Stimulated activated CD4-positive, alpha-beta T cell treated with anti-CD3 and anti-CD28 coated beads, Interleukin-15, amount 100 ng/mL, for 24 hours (primary cell): ENCODE data around the gene TIMM21.

Experiments used
- DNase-seq: peaks from one replicate; pipeline ENCODE4 v3.0.0-alpha.2; 2020

Gene TIMM21

DNA sequence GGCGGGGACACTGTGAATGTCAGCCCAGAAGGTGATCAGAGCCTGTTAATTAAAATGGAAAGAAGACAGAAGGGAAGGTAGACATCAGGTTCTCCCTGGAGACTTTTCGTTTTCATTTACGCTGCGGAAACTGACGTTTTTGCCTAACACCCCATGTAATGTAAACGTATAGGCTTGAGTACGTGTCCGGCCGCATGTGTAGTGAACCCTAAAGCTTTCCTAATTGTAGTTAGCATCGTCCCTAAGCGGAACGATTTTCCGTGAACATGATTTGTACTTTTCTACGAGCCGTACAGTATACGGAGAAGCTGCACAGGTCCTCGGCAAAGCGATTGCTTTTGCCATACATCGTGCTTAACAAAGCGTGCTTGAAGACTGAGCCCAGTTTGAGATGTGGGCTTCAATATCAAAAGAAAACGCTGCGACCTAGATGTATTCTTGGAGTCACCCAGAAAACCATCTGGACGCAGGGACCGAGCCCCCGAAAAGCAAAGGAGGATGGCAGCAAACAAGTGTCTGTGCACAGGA is 284 bp downstream of the TIMM21 start:
- no peak for DNase-seq

- DNase-seq, result no peak
These were observed 1.6 kb downstream of the TIMM21 start for GRCh38 chr18:74149878-74150277.

GRCh38 chr18:74152270-74152669 is 3.9 kb downstream of the TIMM21 start:
- no peak for DNase-seq

DNA sequence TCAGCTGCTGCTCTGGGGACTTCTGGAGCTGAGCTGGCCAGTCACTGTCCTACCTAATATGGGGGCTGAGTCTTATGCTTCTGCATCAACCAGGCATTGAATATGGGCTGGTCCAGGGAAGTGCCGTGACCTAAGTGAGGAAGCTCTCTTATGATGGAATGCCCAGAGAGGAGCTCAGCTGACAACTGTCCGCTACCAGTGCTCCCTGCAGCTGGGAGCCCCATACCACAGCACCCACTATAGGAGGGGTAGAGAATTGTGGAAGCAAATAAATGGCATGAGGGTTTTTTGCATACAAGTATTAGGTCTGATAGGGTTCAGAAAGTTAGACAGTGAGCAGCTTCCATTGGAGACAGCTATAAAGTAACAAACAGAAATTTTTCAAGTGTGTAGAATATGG is 4.5 kb downstream of the TIMM21 start:
- no peak for DNase-seq

- no peak for DNase-seq
These were observed 5.1 kb downstream of the TIMM21 start for GRCh38 chr18:74153377-74153776.

DNA sequence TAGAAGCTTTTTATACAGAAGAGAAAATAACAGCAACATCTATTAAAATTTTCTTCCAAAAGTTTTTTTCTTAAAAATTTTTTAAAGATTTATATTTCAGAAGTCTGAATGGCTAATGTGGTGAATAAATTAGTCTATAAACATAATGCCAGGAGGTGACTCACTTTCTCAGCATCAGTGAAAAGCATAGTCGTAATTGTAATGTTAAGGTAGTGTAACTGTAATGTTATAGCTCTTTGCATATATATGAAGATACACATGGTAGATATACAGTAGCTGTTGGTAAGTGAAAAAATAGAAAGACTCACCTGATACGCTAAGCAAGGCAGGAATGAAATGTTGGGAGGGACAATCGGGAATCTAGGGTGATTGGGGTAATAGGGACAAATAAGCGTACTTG is 5.5 kb downstream of the TIMM21 start:
- no peak for DNase-seq

DNA sequence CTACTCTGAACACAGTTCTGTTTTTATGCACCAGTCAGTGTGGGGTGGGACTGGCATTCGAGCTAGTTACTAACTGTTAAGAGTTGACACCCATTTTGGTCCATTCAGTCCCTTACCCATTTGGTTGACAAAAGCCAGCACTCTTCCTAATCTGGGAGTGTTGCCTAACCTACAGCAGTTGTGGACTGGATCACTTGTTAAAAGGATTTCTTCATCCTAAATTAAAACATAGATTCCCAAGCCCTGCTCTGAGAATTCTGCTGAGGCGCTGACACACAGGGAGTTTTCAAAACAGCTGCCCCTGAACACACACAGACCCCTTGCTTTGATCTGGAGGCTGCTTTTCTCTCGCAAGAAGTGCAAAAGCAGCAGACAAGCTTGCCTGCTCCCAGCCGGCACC is 6.4 kb downstream of the TIMM21 start:
- DNase-seq, result no peak

DNA sequence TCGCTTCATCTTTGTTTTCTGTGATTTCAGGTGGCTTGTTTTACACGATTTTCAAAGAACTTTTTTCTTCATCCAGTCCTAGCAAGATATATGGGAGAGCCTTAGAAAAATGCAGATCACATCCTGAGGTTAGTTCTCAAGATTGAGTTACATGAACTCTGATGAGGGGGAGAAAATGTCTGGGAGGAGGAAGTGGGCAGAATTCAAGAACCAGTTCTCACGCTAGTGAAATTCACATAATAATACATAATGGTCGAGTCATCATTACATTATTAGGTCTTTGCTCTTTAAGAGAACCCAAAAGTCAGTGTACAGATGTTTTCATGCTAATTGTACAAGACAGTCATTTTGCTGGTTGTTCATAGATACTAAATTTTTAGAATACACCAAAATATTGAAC is 7.0 kb downstream of the TIMM21 start:
- no peak for DNase-seq

DNA sequence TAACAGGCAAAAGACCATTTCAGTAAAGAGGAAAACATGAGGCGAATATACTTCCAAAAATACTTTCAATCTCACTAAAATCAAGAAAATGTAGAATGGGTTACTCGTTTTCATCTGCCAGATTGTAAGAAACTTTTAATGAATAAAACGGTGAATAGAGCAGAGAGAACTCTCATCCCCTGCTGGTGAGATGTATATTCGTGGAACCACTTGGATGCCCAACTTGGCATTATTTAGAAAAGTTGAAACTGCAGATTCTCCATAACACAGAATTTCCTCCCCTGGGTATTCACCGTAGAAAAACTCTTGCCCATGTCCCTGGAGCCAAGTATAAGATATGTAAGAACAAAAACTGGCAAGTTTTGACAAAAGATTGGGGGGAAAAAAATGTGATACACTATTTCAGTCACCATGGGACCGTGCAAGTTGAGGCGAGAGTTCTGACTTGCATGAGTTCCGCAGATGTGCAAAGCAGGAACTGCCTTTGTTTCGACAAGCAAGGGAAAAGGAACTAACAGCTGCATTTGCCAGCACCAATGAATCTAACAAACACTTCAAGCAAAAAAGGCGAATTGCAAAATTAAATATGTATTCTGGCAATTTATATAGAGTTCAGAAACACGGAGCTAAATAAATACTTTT is 14.8 kb downstream of the TIMM21 start:
- no peak for DNase-seq

GRCh38 chr18:74166386-74166785 is 18.1 kb downstream of the TIMM21 start:
- DNase-seq, result no peak

GRCh38 chr18:74171910-74172606 is 23.7 kb downstream of the TIMM21 start:
- DNase-seq, result no peak

DNA sequence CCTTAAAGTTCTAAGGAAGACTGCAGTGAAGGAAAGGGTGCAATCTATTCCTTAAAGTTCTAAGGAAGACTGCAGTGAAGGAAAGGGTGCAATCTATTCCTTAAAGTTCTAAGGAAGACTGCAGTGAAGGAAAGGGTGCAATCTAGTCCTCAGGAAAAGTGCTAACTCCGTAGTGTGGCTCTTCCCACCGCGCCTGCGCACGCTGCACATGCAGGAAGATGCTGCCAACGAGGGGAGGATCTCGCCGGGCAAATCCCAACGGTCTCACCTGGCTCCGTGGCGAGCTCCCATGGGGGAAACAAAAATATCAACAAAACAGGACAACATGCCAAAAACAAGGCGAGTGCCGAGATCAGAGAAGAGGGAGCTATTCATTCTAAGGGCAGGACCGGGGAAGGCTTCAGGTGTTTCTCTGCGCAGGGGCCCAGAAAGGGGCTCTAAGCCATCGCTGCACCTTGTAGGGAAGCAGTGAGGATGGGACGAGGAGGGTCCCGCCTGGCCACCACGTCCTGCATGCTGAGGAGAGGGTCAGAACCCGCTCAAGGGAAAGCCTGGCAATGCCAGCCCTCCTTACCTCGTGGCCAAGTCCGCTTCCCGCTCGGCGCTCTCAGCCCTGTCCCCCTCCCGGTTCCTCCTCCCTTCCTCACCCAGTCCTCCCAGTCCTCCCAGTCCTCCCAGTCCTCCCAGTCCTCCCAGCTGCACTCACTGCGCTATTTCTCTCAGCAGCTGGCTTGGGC is 24.5 kb downstream of the TIMM21 start:
- DNase-seq, result no peak

GRCh38 chr18:74173434-74173750 is 25.1 kb downstream of the TIMM21 start:
- DNase-seq, result no peak

DNA sequence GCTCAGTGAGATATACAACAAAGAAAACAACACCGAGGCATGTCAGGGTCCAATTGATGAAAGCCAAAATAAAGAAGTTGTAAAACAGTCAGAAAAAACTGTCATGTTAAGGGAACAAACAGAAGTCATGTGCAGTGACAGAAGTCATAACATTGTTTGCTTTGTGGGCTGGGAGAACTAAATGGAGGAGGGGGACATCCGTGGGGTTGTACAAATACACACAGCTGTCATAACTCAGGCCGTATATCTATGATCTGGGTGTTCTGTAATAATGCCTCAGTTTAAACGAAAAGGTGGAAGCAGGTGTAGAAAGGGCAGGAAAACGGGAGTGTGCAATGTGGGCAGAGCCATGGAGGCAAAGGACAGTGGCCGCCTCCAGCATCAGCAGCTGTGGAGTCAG is 27.3 kb downstream of the TIMM21 start:
- DNase-seq, result no peak

- no peak for DNase-seq
These were observed 30.6 kb downstream of the TIMM21 start for GRCh38 chr18:74178884-74179283.

- DNase-seq, result no peak
These were observed 31.4 kb downstream of the TIMM21 start for GRCh38 chr18:74179623-74180199.

DNA sequence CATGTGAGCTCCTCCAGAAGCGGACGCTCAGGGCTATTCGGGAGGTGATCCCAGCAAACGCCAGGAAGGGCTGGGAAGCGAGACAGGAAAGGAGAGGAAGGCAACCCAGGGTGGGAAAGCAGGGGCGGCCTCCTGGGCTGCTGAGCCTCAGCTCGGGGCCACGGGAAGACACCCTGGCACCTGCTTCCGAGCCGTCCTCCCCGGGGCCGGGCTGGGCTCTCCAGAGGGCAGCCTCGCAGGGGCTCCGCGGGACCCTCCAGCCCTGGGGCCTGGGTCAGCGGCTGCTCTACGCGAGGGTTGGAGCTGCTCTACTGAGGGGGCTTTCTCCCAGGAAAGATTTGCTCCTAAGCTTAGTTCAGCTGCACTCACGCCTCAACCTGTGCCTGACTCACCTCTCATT is 34.0 kb downstream of the TIMM21 start:
- no peak for DNase-seq

DNA sequence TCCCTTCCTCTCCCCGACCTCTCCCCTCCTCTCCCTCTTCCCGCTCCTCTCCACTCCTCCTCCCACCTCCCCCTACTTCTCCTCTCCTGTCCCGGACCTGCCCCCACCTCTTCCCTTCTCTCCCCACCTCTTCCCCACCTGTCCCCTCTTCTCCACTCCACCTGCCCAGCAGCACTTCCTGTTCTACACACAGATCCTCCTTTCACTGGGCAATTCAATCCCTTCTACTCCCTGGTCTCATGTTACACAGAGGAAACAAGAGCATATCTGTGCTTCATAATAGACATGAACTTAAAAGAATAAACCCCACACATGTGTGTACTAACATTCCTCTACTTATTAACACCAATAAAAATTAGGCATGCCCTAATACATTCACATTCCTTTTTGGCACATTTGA is 34.8 kb downstream of the TIMM21 start:
- no peak for DNase-seq

GRCh38 chr18:74184875-74185274 is 36.6 kb downstream of the TIMM21 start:
- DNase-seq, result no peak

DNA sequence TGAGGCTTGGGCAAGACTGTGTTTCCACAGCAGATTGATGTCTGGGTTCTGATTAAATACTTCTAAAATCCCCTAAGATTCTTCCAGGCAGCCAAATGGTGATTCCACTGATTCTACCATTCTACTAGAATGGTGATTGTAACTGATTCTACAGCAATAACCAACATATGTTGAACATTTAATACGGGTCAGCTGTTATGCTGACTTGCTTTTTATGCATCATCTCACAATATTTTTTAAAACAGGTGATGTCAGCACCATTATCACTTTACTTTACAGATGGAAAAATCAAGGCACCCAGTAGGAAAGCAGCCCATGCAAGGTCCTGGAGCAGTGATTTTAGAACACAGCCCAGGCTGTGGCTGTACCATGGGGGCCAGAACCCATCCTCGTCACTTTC is 37.5 kb downstream of the TIMM21 start:
- DNase-seq, result no peak

- DNase-seq, result no peak
These were observed 38.3 kb downstream of the TIMM21 start for GRCh38 chr18:74186661-74187060.

DNA sequence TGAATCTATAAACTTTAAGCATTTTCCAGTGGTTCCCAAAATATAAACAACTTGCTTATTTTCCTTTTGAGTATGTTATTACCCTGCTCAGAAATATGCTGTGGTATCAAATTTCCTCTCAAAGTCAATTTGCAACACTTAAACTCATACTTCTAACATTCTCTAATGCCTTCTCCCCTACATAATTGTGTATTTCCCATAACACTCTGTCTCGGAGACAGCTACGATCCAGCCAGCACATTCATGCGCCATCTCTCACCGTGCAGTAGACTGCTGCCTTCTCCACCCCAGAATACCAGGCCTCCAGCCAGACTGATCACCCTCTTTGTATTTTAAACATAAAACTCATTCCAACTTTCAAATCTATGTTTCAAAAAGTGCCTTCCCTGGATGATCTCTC is 41.8 kb downstream of the TIMM21 start:
- DNase-seq, result no peak

- DNase-seq, result no peak
These were observed 43.3 kb downstream of the TIMM21 start for GRCh38 chr18:74191577-74191976.

- DNase-seq, result no peak
These were observed 46.4 kb downstream of the TIMM21 start for GRCh38 chr18:74194691-74195090.
